ENCODE results near the gene FCRLB. TPM values are rescaled to one million over a fixed set of nuclear protein-coding genes. Genes with fewer than 3 reads are reported as not detected.

Gene FCRLB
- total and polyA plus RNA-seq, 2 experiments from 2014 or later = 0.37 to 0.56 TPM

- 0 out of 2 replicates have a peak, but pooled peaks cover 2% of the 10 kb centered on the region for H3K9me2 ChIP-seq (ENCODE audit: insufficient read depth)
- ATAC-seq (no peak), DNase-seq (ENCODE audit: low spot score) (no peak)
- H3K36me3 ChIP-seq (ENCODE audit: insufficient read depth) = no peaks in the 10 kb centered on the region
- no peaks in the 10 kb centered on the region for H3K79me2 ChIP-seq (replicated peaks; ENCODE audit: insufficient read depth)
- no peak overlapping the region for H3K27ac ChIP-seq (ENCODE audit: low read depth)
- no peaks in the 10 kb centered on the region for H4K20me1 ChIP-seq (replicated peaks; ENCODE audit: insufficient read depth)
- H3K4me2 ChIP-seq = no peak overlapping the region
- Mint-ChIP-seq H3K27ac (no peak overlapping the region), H3K27me3 (ENCODE audit: insufficient read depth, low read depth, poor library complexity) (peaks cover 12% of the 10 kb centered on the region), H3K4me1 (no peaks in the 10 kb centered on the region; the same call in 1 of the 3 replicates), H3K36me3 (ENCODE audit: low read depth) (no peaks in the 10 kb centered on the region), H3K4me3 (no peak overlapping the region), H3K9me3 (no peaks in the 10 kb centered on the region)
- no peak for TF ChIP-seq CREB1 (CRISPR knock-in tag; IDR thresholded peaks at IDR 0.05; ENCODE audit: low read depth)
- no peak for TF ChIP-seq EZH2phosphoT487 (IDR thresholded peaks at IDR 0.05; ENCODE audit: unreplicated experiment)
- no peak for TF ChIP-seq CTCF (conservative IDR thresholded peaks at IDR 0.05; ENCODE audit: low read depth in 2 of 2)
- no peak for TF ChIP-seq EZH2 (IDR thresholded peaks at IDR 0.05; ENCODE audit: low read depth, unreplicated experiment)
- no peak for TF ChIP-seq ZNF114 (CRISPR knock-in tag; IDR thresholded peaks at IDR 0.05)
- no peak for TF ChIP-seq POLR2AphosphoS5 (IDR thresholded peaks at IDR 0.05; ENCODE audit: low read depth)
- no peak for TF ChIP-seq REST (IDR thresholded peaks at IDR 0.05; ENCODE audit: unreplicated experiment)
- no peak for TF ChIP-seq NANOG (IDR thresholded peaks at IDR 0.05; ENCODE audit: borderline replicate concordance)
- TF ChIP-seq ZNF331 (CRISPR knock-in tag; IDR thresholded peaks at IDR 0.05; ENCODE audit: low read depth) = no peak
- no peak for TF ChIP-seq STAT1 (IDR thresholded peaks at IDR 0.05; ENCODE audit: unreplicated experiment)
- no peak for TF ChIP-seq ZNF462 (CRISPR knock-in tag; IDR thresholded peaks at IDR 0.05)
- no peak for TF ChIP-seq ETS1 (IDR thresholded peaks at IDR 0.05)
- TF ChIP-seq JUNB (IDR thresholded peaks at IDR 0.05; ENCODE audit: unreplicated experiment) = no peak
- H3K27me3 ChIP-seq (ENCODE audit: insufficient read depth) = peaks cover 15% of the 10 kb centered on the region
- H3K4me1 ChIP-seq (ENCODE audit: insufficient read depth) = no peaks in the 10 kb centered on the region
- H3K4me3 ChIP-seq = no peak overlapping the region
- H2AFZ ChIP-seq = no peak overlapping the region
- H3F3A ChIP-seq (replicated peaks; ENCODE audit: low read depth) = no peaks in the 10 kb centered on the region
Measured at GRCh38 chr1:161719325-161719611, 2.1 kb upstream of the FCRLB start.

Data from GM23338 (cell line).